Subcutaneous abdominal adipose tissue (tissue), 5 donors: ENCODE results near the gene ABCA12.

Source experiments
- H3K27ac ChIP-seq: one replicate; pipeline ENCODE4 v1.7.0; 2013; ENCODE audit warnings: low read depth, mild to moderate bottlenecking, inconsistent platforms, low read length, moderate library complexity
- H3K27me3 ChIP-seq, 5 donors: one replicate each; pipeline ENCODE4 v1.7.0; 2013; ENCODE audit warnings: low read length in 5 of 5, inconsistent platforms in 1 of 5; ENCODE audit not compliant: control insufficient read depth in 5 of 5, insufficient read depth in 4 of 5
- H3K36me3 ChIP-seq, 5 donors: one replicate each; pipeline ENCODE4 v1.7.0; 2013; ENCODE audit warnings: low read length in 5 of 5; ENCODE audit not compliant: control insufficient read depth in 5 of 5, insufficient read depth in 5 of 5
- H3K4me1 ChIP-seq, 5 donors: one replicate each; pipeline ENCODE4 v1.7.0; 2013; ENCODE audit warnings: low read length in 5 of 5, mild to moderate bottlenecking in 3 of 5, moderate library complexity in 1 of 5; ENCODE audit not compliant: control insufficient read depth in 5 of 5, insufficient read depth in 5 of 5
- H3K4me3 ChIP-seq, 5 donors: one replicate each; pipeline ENCODE4 v1.7.0; 2013; ENCODE audit warnings: low read length in 5 of 5, low read depth in 1 of 5
- H3K9ac ChIP-seq, 5 donors: one replicate each; pipeline ENCODE4 v1.7.0; 2013; ENCODE audit warnings: low read length in 5 of 5, mild to moderate bottlenecking in 4 of 5, moderate library complexity in 3 of 5
- H3K9me3 ChIP-seq, 5 donors: one replicate each; pipeline ENCODE4 v1.7.0; 2013; ENCODE audit warnings: low read length in 5 of 5; ENCODE audit not compliant: control insufficient read depth in 5 of 5
- donor health status: healthy.
- donor health status: healthy.
- donor health status: healthy.
- donor health status: healthy.
- donor health status: healthy.

Gene ABCA12

GRCh38 chr2:215098875-215099274, 39.6 kb downstream of the ABCA12 start:
- H3K4me1 ChIP-seq: no peaks in the 10 kb centered on the region
- no peak overlapping the region for H3K27ac ChIP-seq
- no peaks in the 10 kb centered on the region for H3K36me3 ChIP-seq
- H3K27me3 ChIP-seq: no peaks in the 10 kb centered on the region
- H3K9ac ChIP-seq: no peak overlapping the region
- H3K4me3 ChIP-seq: no peak overlapping the region
- no peaks in the 10 kb centered on the region for H3K9me3 ChIP-seq

GRCh38 chr2:215084080-215084479, 54.3 kb downstream of the ABCA12 start:
- Histone ChIP-seq H3K9ac (no peak overlapping the region), H3K4me1 (no peaks in the 10 kb centered on the region), H3K4me3 (no peak overlapping the region), H3K36me3 (no peaks in the 10 kb centered on the region), H3K9me3 (no peaks in the 10 kb centered on the region), H3K27ac (no peak overlapping the region), H3K27me3 (no peaks in the 10 kb centered on the region)

- H3K4me1 ChIP-seq: no peaks in the 10 kb centered on the region
- H3K36me3 ChIP-seq: no peaks in the 10 kb centered on the region
- H3K9ac ChIP-seq: no peak overlapping the region
- H3K4me3 ChIP-seq: no peak overlapping the region
- H3K9me3 ChIP-seq: no peaks in the 10 kb centered on the region
- no peaks in the 10 kb centered on the region for H3K27me3 ChIP-seq
- no peak overlapping the region for H3K27ac ChIP-seq
Observed at GRCh38 chr2:215083146-215083545, 55.3 kb downstream of the ABCA12 start.

- H3K36me3 ChIP-seq: no peaks in the 10 kb centered on the region
- H3K4me3 ChIP-seq: no peak overlapping the region
- no peaks in the 10 kb centered on the region for H3K4me1 ChIP-seq
- no peak overlapping the region for H3K27ac ChIP-seq
- no peak overlapping the region for H3K9ac ChIP-seq
- H3K9me3 ChIP-seq: no peaks in the 10 kb centered on the region
- no peaks in the 10 kb centered on the region for H3K27me3 ChIP-seq
Observed at GRCh38 chr2:215082446-215082845, 56.0 kb downstream of the ABCA12 start.

GRCh38 chr2:215080545-215080944, 57.9 kb downstream of the ABCA12 start:
- Histone ChIP-seq H3K27me3 (no peaks in the 10 kb centered on the region), H3K4me3 (no peak overlapping the region), H3K27ac (no peak overlapping the region), H3K4me1 (no peaks in the 10 kb centered on the region), H3K36me3 (no peaks in the 10 kb centered on the region), H3K9ac (no peak overlapping the region), H3K9me3 (no peaks in the 10 kb centered on the region)

GRCh38 chr2:215071676-215072075, 66.8 kb downstream of the ABCA12 start:
- Histone ChIP-seq H3K36me3 (no peaks in the 10 kb centered on the region), H3K4me3 (no peak overlapping the region), H3K9me3 (no peaks in the 10 kb centered on the region), H3K27ac (no peak overlapping the region), H3K9ac (no peak overlapping the region), H3K4me1 (no peaks in the 10 kb centered on the region), H3K27me3 (no peaks in the 10 kb centered on the region)

- no peaks in the 10 kb centered on the region for H3K36me3 ChIP-seq
- no peaks in the 10 kb centered on the region for H3K4me1 ChIP-seq
- H3K4me3 ChIP-seq: no peak overlapping the region
- no peaks in the 10 kb centered on the region for H3K27me3 ChIP-seq
- H3K9ac ChIP-seq: no peak overlapping the region
- no peak overlapping the region for H3K27ac ChIP-seq
- no peaks in the 10 kb centered on the region for H3K9me3 ChIP-seq
Observed at GRCh38 chr2:215068399-215068798, 70.0 kb downstream of the ABCA12 start.

GRCh38 chr2:215066124-215066523, 72.3 kb downstream of the ABCA12 start:
- H3K27me3 ChIP-seq: no peaks in the 10 kb centered on the region
- H3K4me3 ChIP-seq: no peak overlapping the region
- no peaks in the 10 kb centered on the region for H3K9me3 ChIP-seq
- H3K4me1 ChIP-seq: no peaks in the 10 kb centered on the region
- H3K36me3 ChIP-seq: no peaks in the 10 kb centered on the region
- H3K9ac ChIP-seq: no peak overlapping the region
- no peak overlapping the region for H3K27ac ChIP-seq

- no peak overlapping the region for H3K27ac ChIP-seq
- no peak overlapping the region for H3K4me3 ChIP-seq
- H3K4me1 ChIP-seq: no peaks in the 10 kb centered on the region
- no peaks in the 10 kb centered on the region for H3K27me3 ChIP-seq
- no peaks in the 10 kb centered on the region for H3K9me3 ChIP-seq
- no peaks in the 10 kb centered on the region for H3K36me3 ChIP-seq
- no peak overlapping the region for H3K9ac ChIP-seq
Observed at GRCh38 chr2:215063526-215063925, 74.9 kb downstream of the ABCA12 start.

- no peak overlapping the region for H3K27ac ChIP-seq
- no peak overlapping the region for H3K4me3 ChIP-seq
- no peaks in the 10 kb centered on the region for H3K27me3 ChIP-seq
- H3K9ac ChIP-seq: no peak overlapping the region
- no peaks in the 10 kb centered on the region for H3K4me1 ChIP-seq
- no peaks in the 10 kb centered on the region for H3K36me3 ChIP-seq
- H3K9me3 ChIP-seq: no peaks in the 10 kb centered on the region
Observed at GRCh38 chr2:215060861-215061536, 77.4 kb downstream of the ABCA12 start.

- Histone ChIP-seq H3K27me3 (no peaks in the 10 kb centered on the region), H3K4me3 (no peak overlapping the region), H3K9ac (no peak overlapping the region), H3K27ac (no peak overlapping the region), H3K36me3 (no peaks in the 10 kb centered on the region), H3K4me1 (no peaks in the 10 kb centered on the region), H3K9me3 (no peaks in the 10 kb centered on the region)
Observed at GRCh38 chr2:215059724-215060123, 78.7 kb downstream of the ABCA12 start.
